HCT116 (cell line): ENCODE measurements around the gene SEMA7A. TPM values are rescaled to one million over a fixed set of nuclear protein-coding genes. Genes with fewer than 3 reads are reported as not detected.

Experiments used
- ATAC-seq: fragments of 200-7000 bp; cut with Tn5 transposase; 2 replicates; pipeline ENCODE4 v1.9.1; 2020; ENCODE audit warnings: mild to moderate bottlenecking, moderate library complexity
- BruUV-seq: library from RNA; stranded (reverse); fragments of 400-500 nt; replicated peaks from 2 replicates; lab custom pipeline; 2021; lab: Mats Ljungman, UMichigan
- CTCF ChIA-PET: fragments of 300-600 bp; sonication (Branson Sonifier 250); formaldehyde crosslinking; loops from one replicate; lab custom pipeline; 2021; ENCODE audit warnings: antibody characterized with exemption; lab: Charles Lee
- POLR2A ChIA-PET: fragments of 300-600, 350-600 bp; sonication (Branson Sonifier 250); formaldehyde crosslinking; loops from one replicate; lab custom pipeline; 2021; ENCODE audit warnings: antibody characterized with exemption; lab: Charles Lee
- RAD21 ChIA-PET, 2 experiments: fragments of 300-600 bp; sonication (Branson Sonifier 250); formaldehyde crosslinking; loops; one replicate each; lab custom pipeline; 2023; ENCODE audit warnings: low total read pairs in 2 of 2; ENCODE audit not compliant: uncharacterized antibody in 2 of 2, unreplicated experiment in 2 of 2, low non-redundant PET in 1 of 2; lab: Charles Lee
- DNase-seq: peaks from one replicate; pipeline ENCODE4 v3.0.0-alpha.2; 2010; ENCODE audit warnings: low read depth, low spot score
- H2AFZ ChIP-seq: fragments of 200-600 bp; shearing (Covaris generic), sonication (generic); 2 replicates; pipeline ENCODE4 v1.6.1; 2017; ENCODE audit warnings: low read depth, mixed run types, mixed read lengths, antibody characterized with exemption, low read length; ENCODE audit not compliant: poor library complexity, severe bottlenecking
- H3K27ac ChIP-seq: 2 replicates; pipeline ENCODE4 v1.5.1; 2012; ENCODE audit warnings: low read depth, low read length
- H3K27me3 ChIP-seq: fragments of 200-600 bp; sonication (generic); 2 replicates; pipeline ENCODE4 v1.6.1; 2016; ENCODE audit warnings: mixed run types, low read length, mixed read lengths; ENCODE audit not compliant: insufficient read depth
- H3K36me3 ChIP-seq, 2 experiments: fragments of 200-500 bp in 1 of 2; fragments of 200-600 bp in 1 of 2; sonication (Bioruptor generic) in 1 of 2; sonication (generic) in 1 of 2; 2 replicates each; pipeline versions ENCODE4 v1.5.1 to v1.6.1; 2014 to 2016; ENCODE audit warnings: low read length in 2 of 2, inconsistent platforms in 1 of 2, mixed read lengths in 1 of 2, mixed run types in 1 of 2; ENCODE audit not compliant: insufficient read depth in 2 of 2, control insufficient read depth in 1 of 2
- H3K4me1 ChIP-seq, 2 experiments: fragments of 200-600 bp in 1 of 2; sonication (generic) in 1 of 2; 2 replicates each; pipeline versions ENCODE4 v1.5.1 to v1.6.1; 2012 to 2017; ENCODE audit warnings: low read length in 2 of 2, inconsistent platforms in 1 of 2, mild to moderate bottlenecking in 1 of 2, mixed read lengths in 1 of 2, mixed run types in 1 of 2, moderate library complexity in 1 of 2; ENCODE audit not compliant: insufficient read depth in 2 of 2, control insufficient read depth in 1 of 2
- H3K4me2 ChIP-seq: fragments of 200-600 bp; sonication (generic); 2 replicates; pipeline ENCODE4 v1.6.1; 2017; ENCODE audit warnings: mixed run types, low read length, mixed read lengths
- H3K4me3 ChIP-seq, 2 experiments: fragments of 200-600 bp in 1 of 2; sonication (generic) in 1 of 2; replicated peaks in 1 of 2; 2 replicates each; pipeline ENCODE4 v1.5.1; 2011 to 2016; ENCODE audit warnings: low read length in 2 of 2, control low read depth in 1 of 2, low read depth in 1 of 2, mild to moderate bottlenecking in 1 of 2, mixed read lengths in 1 of 2, mixed run types in 1 of 2
- H3K79me2 ChIP-seq: fragments of 200-600 bp; sonication (generic); 2 replicates; pipeline ENCODE4 v1.6.1; 2017; ENCODE audit warnings: mild to moderate bottlenecking, mixed run types, low read length, moderate library complexity, mixed read lengths; ENCODE audit not compliant: insufficient read depth
- H3K9ac ChIP-seq: fragments of 200-600 bp; sonication (generic); 2 replicates; pipeline ENCODE4 v1.6.1; 2016; ENCODE audit warnings: low read length, mixed read lengths
- H3K9me2 ChIP-seq: fragments of 200-600 bp; sonication (generic), shearing (Covaris generic); 2 replicates; pipeline ENCODE4 v1.6.1; 2017; ENCODE audit warnings: mixed run types, mild to moderate bottlenecking, moderate library complexity; ENCODE audit not compliant: insufficient read depth
- H3K9me3 ChIP-seq, 2 experiments: fragments of 200-500 bp in 1 of 2; fragments of 200-600 bp in 1 of 2; sonication (Bioruptor generic) in 1 of 2; sonication (generic) in 1 of 2; 2 replicates each; pipeline ENCODE4 v1.6.1; 2014 to 2017; ENCODE audit warnings: low read length in 2 of 2, mixed read lengths in 2 of 2, inconsistent platforms in 1 of 2, low read depth in 1 of 2, mild to moderate bottlenecking in 1 of 2, mixed run types in 1 of 2, moderate library complexity in 1 of 2; ENCODE audit not compliant: control insufficient read depth in 1 of 2, insufficient read depth in 1 of 2
- H4K20me1 ChIP-seq: fragments of 200-600 bp; sonication (generic), shearing (Covaris generic); 2 replicates; pipeline ENCODE4 v1.6.1; 2017; ENCODE audit warnings: mixed run types, mild to moderate bottlenecking, moderate library complexity; ENCODE audit not compliant: insufficient read depth
- ATF3 ChIP-seq: IDR thresholded peaks from 2 replicates; pipeline ENCODE4 v1.6.1; 2012
- CTCF ChIP-seq, 3 experiments: fragments of 200-600 bp in 1 of 3; sonication (generic) in 1 of 3; IDR thresholded peaks in 2 of 3; conservative IDR thresholded peaks in 1 of 3; 2 replicates each; pipeline ENCODE4 v1.5.1; 2012 to 2017; ENCODE audit warnings: low read depth in 2 of 3, low read length in 2 of 3, antibody characterized with exemption in 1 of 3, borderline replicate concordance in 1 of 3, control low read depth in 1 of 3, mild to moderate bottlenecking in 1 of 3, mixed read lengths in 1 of 3, mixed run types in 1 of 3, moderate library complexity in 1 of 3; ENCODE audit not compliant: insufficient read depth in 1 of 3
- EGR1 ChIP-seq: IDR thresholded peaks from 2 replicates; pipeline ENCODE4 v1.6.1; 2012; ENCODE audit warnings: low read depth
- ELF1 ChIP-seq: IDR thresholded peaks from 2 replicates; pipeline ENCODE4 v1.6.1; 2012; ENCODE audit warnings: low read depth, borderline replicate concordance
- FOSL1 ChIP-seq: IDR thresholded peaks from 2 replicates; pipeline ENCODE4 v1.6.1; 2012; ENCODE audit warnings: low read depth
- JUND ChIP-seq: IDR thresholded peaks from 2 replicates; pipeline ENCODE4 v1.6.1; 2012
- POLR2A ChIP-seq: IDR thresholded peaks from 2 replicates; pipeline ENCODE4 v1.7.0; 2011; ENCODE audit warnings: borderline replicate concordance; ENCODE audit not compliant: insufficient read depth, insufficient read length; ENCODE audit errors: extremely low read depth
- RAD21 ChIP-seq: IDR thresholded peaks from 2 replicates; pipeline ENCODE4 v1.6.1; 2012; ENCODE audit warnings: low read depth, mild to moderate bottlenecking
- SIN3A ChIP-seq: IDR thresholded peaks from 2 replicates; pipeline ENCODE4 v1.6.1; 2012; ENCODE audit warnings: low read depth
- SRF ChIP-seq: IDR thresholded peaks from 2 replicates; pipeline ENCODE4 v1.6.1; 2012; ENCODE audit warnings: low read depth
- TCF7L2 ChIP-seq: IDR thresholded peaks from 2 replicates; pipeline ENCODE4 v1.7.0; 2011; ENCODE audit warnings: borderline replicate concordance, inconsistent platforms; ENCODE audit not compliant: insufficient read depth, insufficient read length; ENCODE audit errors: extremely low read depth
- YY1 ChIP-seq: IDR thresholded peaks from 2 replicates; pipeline ENCODE4 v1.6.1; 2011; ENCODE audit warnings: low read length, low read depth, moderate library complexity, mild to moderate bottlenecking; ENCODE audit not compliant: insufficient replicate concordance; ENCODE audit errors: extremely low read depth
- ZFX ChIP-seq: fragments of 450-650 bp; IDR thresholded peaks from 2 replicates; pipeline ENCODE4 v1.6.1; 2017
- ZNF274 ChIP-seq: fragments of 200-500 bp; sonication (Bioruptor generic); IDR thresholded peaks from 2 replicates; pipeline ENCODE4 v1.6.1; 2014; ENCODE audit warnings: mild to moderate bottlenecking, low read depth, low read length, inconsistent platforms
- intact Hi-C: fragments of 100-400 bp; cut with micrococcal nuclease; formaldehyde crosslinking; loops from 2 replicates; pipeline ENCODE4 v1.10.0; 2022
- total RNA-seq: library from RNA; stranded (reverse); gene quantifications from one replicate; pipeline ENCODE4 v1.2.1, GENCODE V29; 2021; ENCODE audit not compliant: unreplicated experiment
- TF ChIP-seq, protein P1 (sequence below): IDR thresholded peaks from 2 replicates; pipeline ENCODE4 v1.6.1; 2012
- TF ChIP-seq, protein P2 (sequence below): IDR thresholded peaks from 2 replicates; pipeline ENCODE4 v1.6.1; 2011; ENCODE audit warnings: mild to moderate bottlenecking, low read length, moderate library complexity; ENCODE audit not compliant: insufficient replicate concordance; ENCODE audit errors: extremely low read depth

Gene SEMA7A
- total RNA-seq, 1 experiment from 2014 or later = 13.8 TPM

GRCh38 chr15:74453925-74454763 is 20.4 kb upstream of the SEMA7A start:
- POLR2A ChIA-PET = interaction anchor here (1.1 kb wide), 1 partner anchor 20 kb away, joined by 3 read pairs; the partner anchor contains the start of gene SEMA7A

More at GRCh38 chr15:74453925-74454763, 20.4 kb upstream of the SEMA7A start:
- Histone ChIP-seq H3K4me3 (no peak overlapping the region), H2AFZ (no peak overlapping the region), H3K4me1 (peaks cover 5 to 13% of the 10 kb centered on the region in 2 experiments), H3K79me2 (no peaks in the 10 kb centered on the region), H3K9me3 (no peaks in the 10 kb centered on the region), H3K36me3 (peaks cover 0 to 18% of the 10 kb centered on the region in 2 experiments; a peak in 3 of 4 replicates), H3K4me2 (no peak overlapping the region), H3K27me3 (no peaks in the 10 kb centered on the region), H3K9ac (no peak overlapping the region), H4K20me1 (no peaks in the 10 kb centered on the region), H3K9me2 (no peaks in the 10 kb centered on the region), H3K27ac (no peak overlapping the region)
- ATAC-seq = no peak
- DNase-seq = no peak
- no TSS peak for BruUV-seq
- CTCF ChIA-PET = interaction anchor here (1.7 kb wide), 1 partner anchor 72 kb away, joined by 4 read pairs; no protein-coding TSS in a partner anchor
- intact Hi-C loops = no loop called here
- TF ChIP-seq YY1 (no peak), SRF (no peak), FOSL1 (no peak), POLR2A (no peak), ELF1 (no peak), RAD21 (no peak), SIN3A (no peak), ATF3 (no peak), TCF7L2 (no peak), JUND (no peak), CTCF (IDR thresholded peaks at IDR 0.05 in 2 of 3, conservative IDR thresholded peaks at IDR 0.05 in 1 of 3; ENCODE audit: borderline replicate concordance in 1 of 3, insufficient read depth in 1 of 3, low read depth in 2 of 3, low read length in 2 of 3) (no peak), ZFX (no peak), EGR1 (no peak), ZNF274 (no peak)
- TF ChIP-seq, protein P1, sequence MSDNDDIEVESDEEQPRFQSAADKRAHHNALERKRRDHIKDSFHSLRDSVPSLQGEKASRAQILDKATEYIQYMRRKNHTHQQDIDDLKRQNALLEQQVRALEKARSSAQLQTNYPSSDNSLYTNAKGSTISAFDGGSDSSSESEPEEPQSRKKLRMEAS = no peak
- TF ChIP-seq, protein P2, sequence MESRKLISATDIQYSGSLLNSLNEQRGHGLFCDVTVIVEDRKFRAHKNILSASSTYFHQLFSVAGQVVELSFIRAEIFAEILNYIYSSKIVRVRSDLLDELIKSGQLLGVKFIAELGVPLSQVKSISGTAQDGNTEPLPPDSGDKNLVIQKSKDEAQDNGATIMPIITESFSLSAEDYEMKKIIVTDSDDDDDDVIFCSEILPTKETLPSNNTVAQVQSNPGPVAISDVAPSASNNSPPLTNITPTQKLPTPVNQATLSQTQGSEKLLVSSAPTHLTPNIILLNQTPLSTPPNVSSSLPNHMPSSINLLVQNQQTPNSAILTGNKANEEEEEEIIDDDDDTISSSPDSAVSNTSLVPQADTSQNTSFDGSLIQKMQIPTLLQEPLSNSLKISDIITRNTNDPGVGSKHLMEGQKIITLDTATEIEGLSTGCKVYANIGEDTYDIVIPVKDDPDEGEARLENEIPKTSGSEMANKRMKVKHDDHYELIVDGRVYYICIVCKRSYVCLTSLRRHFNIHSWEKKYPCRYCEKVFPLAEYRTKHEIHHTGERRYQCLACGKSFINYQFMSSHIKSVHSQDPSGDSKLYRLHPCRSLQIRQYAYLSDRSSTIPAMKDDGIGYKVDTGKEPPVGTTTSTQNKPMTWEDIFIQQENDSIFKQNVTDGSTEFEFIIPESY = no peak
- RAD21 ChIA-PET = no interaction called here
